DND-41 (cell line): Measurements from ENCODE around the gene DCPS.

Source experiments
- CTCF ChIP-seq: IDR thresholded peaks from 2 replicates; pipeline ENCODE4 v1.5.1; 2012; ENCODE audit warnings: borderline replicate concordance, low read length, moderate library complexity, mild to moderate bottlenecking; ENCODE audit not compliant: poor library complexity, severe bottlenecking; ENCODE audit errors: extremely low read depth
- EZH2 ChIP-seq: IDR thresholded peaks from 3 replicates; pipeline ENCODE4 v1.6.1; 2012; ENCODE audit warnings: borderline replicate concordance, low read depth, mild to moderate bottlenecking, moderate library complexity, low read length, inconsistent platforms; ENCODE audit not compliant: severe bottlenecking

DNA sequence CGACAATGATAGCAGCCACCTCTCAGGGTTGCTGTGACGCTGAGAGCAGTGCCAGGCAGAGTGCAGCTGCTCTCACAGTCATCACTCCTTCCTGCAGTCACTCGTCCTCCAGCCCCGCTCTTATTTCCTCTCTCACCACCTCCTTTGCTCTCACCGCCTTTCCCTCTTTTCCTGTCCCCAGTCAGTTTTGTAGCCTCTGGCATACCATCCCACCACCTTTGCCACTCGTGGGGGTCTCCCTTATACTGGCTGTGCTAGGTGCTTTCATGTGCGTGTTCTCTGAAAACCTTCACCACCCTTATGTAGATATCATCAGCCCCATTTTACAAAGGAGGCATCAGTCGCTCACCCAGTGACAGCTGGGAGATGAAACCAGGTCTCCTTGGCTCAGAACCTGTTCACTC is 32.3 kb downstream of the DCPS start:
- TF ChIP-seq CTCF (no peak), EZH2 (no peak)
